GM18520 (cell line): ENCODE measurements around the gene GUCY1A1.

Experiments used
- ATAC-seq: cut with Tn5 transposase; IDR thresholded peaks from one replicate; pipeline ENCODE4 v1.9.1; 2021; ENCODE audit not compliant: unreplicated experiment

GUCY1A1 gene

GRCh38 chr4:155690044-155690837, 23.6 kb downstream of the GUCY1A1 start:
- ATAC-seq, result no peak

- no peak for ATAC-seq
Measured at GRCh38 chr4:155692361-155692760, 25.7 kb downstream of the GUCY1A1 start.

GRCh38 chr4:155693015-155693663, 26.5 kb downstream of the GUCY1A1 start:
- no peak for ATAC-seq

- no peak for ATAC-seq
Measured at GRCh38 chr4:155694100-155694785, 27.6 kb downstream of the GUCY1A1 start.

DNA sequence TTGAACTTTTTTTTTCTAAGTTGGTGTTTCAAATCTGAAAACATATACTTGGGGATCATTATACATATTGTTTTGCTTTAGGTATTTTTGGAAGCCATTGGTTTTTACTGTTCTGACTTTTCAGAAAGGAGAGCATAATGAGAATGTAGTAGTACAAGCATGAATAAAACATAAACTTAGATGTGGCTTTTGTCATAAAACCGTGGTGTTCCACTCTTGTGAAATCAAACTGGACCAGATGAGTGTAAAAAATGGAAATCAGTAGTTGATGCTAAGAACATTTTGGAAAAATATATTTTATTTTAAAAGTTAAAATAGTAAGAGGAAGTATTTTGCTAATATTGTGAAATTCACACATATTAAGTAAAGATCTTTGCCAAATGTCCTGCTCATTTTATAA, 29.6 kb downstream of the GUCY1A1 start:
- ATAC-seq, result no peak

DNA sequence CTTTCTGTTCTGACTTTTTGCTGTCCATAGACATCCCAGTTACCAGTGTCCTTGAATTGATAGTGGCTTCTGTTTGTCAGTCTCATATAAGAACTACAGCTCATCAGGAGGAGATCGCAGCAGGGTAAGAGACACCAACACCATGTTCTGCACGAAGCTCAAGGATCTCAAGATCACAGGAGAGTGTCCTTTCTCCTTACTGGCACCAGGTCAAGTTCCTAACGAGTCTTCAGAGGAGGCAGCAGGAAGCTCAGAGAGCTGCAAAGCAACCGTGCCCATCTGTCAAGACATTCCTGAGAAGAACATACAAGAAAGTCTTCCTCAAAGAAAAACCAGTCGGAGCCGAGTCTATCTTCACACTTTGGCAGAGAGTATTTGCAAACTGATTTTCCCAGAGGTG, 30.1 kb downstream of the GUCY1A1 start:
- ATAC-seq, result no peak

DNA sequence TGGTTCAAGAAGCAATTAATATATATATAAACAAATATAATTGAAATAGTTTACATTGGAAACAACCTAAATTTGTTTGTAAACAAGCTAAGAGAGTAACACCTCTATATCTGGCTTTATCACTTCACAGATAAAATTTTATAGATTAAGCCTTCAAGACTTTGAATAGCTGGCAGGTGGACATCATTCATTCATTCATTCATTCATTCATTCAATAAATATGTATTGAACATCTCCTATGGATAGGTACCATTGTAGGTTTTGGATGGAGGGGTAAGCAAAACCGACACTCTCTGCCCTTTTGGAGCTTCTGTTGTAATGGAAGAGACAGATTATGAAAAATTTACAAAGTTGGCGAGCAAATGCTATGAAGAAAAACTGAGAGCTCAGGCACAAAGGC, 35.2 kb downstream of the GUCY1A1 start:
- no peak for ATAC-seq

- peak; percentile 94 for ATAC-seq
Measured at GRCh38 chr4:155703486-155704247, 37.0 kb downstream of the GUCY1A1 start.

GRCh38 chr4:155704841-155705404, 38.3 kb downstream of the GUCY1A1 start:
- no peak for ATAC-seq

GRCh38 chr4:155705664-155706063, 39.0 kb downstream of the GUCY1A1 start:
- ATAC-seq, result no peak

- ATAC-seq, result no peak
Measured at GRCh38 chr4:155706147-155706546, 39.5 kb downstream of the GUCY1A1 start.

DNA sequence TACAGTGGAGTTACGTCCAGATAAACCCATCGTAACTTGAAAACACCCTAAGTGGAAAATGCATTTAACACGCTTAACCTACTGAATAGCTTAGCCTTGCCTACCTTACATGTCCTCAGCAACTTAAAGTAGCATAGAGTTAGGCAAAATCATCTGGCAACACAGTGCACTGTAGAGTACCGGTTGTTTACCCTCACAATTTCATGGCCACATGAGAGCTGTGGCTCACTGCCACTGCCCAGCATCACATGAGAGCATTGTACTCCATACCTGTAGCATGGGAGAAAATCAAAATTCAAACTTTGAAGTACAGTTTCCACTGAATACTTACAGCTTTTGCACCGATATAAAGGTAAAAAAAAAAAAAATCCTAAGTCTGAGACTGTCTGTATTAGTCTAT, 40.6 kb downstream of the GUCY1A1 start:
- no peak for ATAC-seq

DNA sequence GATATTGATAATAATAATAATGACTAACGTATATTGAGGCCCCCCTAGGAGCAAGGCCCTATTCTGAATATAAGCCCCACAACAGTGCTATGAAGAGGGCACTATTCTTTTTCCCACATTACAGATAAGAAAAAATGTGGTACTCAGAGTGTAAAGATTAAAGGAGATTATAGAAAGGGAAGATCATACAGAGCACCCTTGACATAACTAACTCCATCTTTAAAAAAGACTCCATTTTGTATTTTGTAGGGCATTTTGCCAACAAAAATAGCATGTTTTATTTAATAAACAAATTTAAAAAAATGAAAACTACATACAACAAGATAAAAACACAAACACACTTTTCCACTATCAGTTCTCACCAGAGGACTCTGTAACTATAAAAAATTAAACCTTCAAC, 42.1 kb downstream of the GUCY1A1 start:
- no peak for ATAC-seq

DNA sequence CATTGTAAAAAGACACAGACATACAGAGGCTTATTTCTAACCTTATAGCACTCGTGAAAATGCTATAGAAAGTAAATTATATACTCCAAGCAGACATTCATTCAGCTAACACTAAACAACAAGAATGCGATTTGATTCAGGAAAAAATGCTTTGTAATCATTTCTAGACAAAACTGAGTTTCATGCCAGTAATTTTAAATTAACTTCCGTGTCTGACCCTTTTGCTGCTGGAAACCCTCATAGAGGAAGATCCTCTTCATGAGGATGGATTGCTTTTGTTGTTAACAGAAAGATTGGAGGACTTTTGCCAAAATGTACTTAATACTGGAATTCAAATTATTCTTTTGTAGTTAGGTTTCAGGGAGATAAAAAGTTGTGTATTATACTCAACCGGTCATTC, 43.3 kb downstream of the GUCY1A1 start:
- no peak for ATAC-seq

DNA sequence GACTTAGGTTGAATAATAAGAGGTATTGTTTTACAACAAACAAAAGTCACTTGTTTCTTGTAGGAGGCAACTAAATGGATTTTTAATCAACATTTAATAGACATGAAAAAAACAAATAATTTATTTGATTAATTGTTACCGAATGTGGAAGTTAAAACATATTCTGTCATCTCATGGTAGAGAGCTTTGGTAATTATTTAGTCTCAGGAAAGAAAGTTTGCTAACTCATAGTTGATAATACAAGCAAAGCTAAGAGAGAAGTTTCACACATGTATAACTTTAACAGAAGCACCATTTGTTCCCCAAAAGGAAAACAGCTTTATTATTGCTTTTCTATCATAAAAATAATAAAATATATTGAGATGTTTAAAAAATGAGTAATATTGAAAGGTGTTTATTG, 44.9 kb downstream of the GUCY1A1 start:
- ATAC-seq, result no peak

GRCh38 chr4:155712846-155713245, 46.2 kb downstream of the GUCY1A1 start:
- no peak for ATAC-seq

DNA sequence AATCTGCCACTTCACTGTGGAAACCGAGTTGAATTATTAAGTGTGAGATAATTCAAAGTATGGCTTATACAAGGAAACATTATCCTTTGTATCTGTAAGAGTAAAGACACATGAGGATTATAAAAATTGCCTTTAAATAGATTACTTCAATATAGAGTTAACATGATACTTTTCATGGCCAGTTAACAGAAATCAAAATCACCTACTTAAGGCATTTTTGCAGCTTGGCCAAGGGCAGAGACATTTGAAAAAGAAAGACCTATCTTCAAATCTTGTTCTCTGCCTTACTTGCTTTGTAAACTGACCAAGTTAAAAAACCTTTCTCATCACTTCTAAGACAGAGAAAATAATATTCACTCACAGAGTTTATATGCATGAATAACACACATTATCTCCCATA, 47.3 kb downstream of the GUCY1A1 start:
- ATAC-seq, result no peak

GRCh38 chr4:155722336-155722735, 55.7 kb downstream of the GUCY1A1 start:
- no peak for ATAC-seq

DNA sequence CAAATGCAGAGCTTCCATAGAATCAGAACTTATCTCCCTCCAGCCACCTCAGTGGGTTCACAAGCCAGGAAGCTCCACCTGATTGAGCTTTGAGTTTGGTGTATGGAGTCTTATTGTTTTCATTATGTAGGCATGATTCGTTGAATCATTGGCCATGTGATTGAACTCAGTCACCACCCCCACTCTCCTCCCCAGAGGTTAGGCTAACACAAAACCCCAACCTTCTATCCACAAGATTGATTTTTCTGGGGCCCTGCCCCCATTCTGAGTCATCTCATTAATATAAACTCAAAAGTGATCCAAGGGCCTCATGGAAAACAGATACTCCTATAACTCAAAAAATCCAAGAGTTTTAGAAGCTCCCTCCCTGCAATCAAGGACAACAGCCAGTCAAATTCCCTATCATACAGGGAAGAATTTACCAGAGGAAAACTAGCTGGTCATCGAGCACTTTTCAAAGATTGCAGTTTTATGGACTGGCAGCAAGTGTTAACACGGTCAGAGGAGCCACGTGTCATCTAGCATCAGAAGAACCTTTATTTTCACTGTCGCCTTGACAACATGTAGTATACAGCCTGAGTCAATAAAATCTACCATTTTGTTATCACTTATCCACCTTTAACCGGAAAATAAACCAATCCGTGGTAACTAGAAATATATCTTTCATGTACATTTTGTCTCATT, 56.3 kb downstream of the GUCY1A1 start:
- ATAC-seq, result no peak

DNA sequence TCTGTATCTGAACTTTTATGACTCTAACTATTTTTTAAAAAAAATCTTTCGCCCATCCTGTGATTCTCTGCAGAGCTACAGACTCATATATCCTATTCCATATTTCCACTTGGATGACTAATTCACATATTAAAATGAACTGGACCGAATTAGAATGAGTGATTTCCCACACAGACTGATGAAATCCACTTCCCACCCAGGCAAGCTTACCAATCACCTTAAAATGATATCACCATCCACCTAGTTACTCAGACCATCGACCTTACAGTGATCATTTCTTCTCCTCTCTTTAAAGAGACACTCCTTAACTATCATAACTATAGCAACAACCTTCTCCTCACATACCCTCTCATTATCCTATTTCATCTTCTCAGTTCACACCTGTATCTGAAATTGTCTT, 58.1 kb downstream of the GUCY1A1 start:
- no peak for ATAC-seq
